HG02798 (cell line): ENCODE data around the gene ZCCHC4.

Experiments used
- ATAC-seq: cut with Tn5 transposase; IDR thresholded peaks from one replicate; pipeline ENCODE4 v1.9.1; 2021; ENCODE audit warnings: mild to moderate bottlenecking; ENCODE audit not compliant: unreplicated experiment, poor library complexity

ZCCHC4 gene

DNA sequence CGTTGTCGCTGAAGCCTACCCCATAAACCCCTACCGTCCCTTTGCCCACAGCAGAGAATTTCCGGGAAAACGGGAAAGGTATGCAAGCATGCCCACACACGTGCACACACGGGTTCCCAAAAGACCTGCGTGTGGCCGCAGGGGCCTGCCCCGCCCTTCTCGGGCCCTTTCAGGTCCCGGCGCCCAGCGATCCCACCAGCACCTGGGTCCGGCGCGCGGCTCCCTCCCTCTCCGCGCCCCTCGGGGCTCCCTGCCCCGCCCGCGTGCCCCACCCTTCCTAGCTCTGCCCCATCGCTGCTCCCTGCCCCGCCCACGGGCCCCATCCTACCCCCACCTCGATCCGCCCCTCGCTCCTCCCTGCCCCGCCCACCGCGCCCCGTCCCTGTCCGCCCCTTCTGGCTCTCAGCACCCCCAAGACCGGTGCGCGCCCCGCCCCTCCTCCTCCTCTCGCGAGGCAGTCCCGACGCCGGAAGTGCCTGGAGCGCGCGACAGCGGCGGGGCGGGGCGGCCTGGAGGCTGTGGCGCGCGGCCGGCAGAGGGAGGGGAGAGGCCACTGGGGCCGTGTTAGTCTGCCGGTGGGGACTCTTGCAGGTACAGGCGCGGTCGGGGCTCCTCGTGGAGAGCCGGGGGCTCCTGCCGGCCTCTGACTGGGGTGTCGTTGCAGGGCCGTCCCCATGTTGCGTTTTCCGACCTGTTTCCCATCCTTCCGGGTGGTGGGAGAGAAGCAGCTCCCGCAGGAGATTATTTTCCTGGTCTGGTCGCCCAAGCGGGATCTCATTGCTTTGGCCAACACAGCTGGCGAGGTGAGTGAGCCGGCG lies 64.4 kb downstream of the ZCCHC4 start, which contains the start of gene ANAPC4:
Gene ANAPC4, plus strand, starts transcription at position 510 of the 818 bp plus-strand sequence. Its CDS starts 165 bp downstream, at position 675.
- peak; percentile 98 for ATAC-seq

- no peak for ATAC-seq
Observed at GRCh38 chr4:25377572-25378436, 65.2 kb downstream of the ZCCHC4 start.

GRCh38 chr4:25378437-25378743 lies 65.8 kb downstream of the ZCCHC4 start:
- no peak for ATAC-seq

- no peak for ATAC-seq
Observed at GRCh38 chr4:25379591-25379990, 67.0 kb downstream of the ZCCHC4 start.

DNA sequence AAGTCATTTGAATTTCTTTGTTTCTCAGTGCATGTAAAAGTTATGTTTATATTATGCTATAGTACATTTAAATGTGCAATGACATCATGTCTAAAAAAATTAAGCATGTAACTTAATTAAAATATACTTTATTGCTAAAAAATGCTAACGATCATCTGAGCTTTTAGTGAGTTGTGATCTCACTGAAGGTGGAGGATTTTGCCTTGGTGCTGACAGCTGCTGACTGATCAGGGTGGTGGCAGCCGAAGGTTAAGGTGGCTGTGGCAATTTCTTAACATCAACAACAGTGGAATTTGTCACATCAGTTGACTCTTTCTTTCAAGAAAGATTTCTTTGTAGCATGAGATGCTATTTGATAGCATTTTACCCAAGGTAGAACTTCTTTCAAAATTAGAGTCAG lies 71.1 kb downstream of the ZCCHC4 start:
- no peak for ATAC-seq

- ATAC-seq = no peak
Observed at GRCh38 chr4:25386926-25387325, 74.4 kb downstream of the ZCCHC4 start.

DNA sequence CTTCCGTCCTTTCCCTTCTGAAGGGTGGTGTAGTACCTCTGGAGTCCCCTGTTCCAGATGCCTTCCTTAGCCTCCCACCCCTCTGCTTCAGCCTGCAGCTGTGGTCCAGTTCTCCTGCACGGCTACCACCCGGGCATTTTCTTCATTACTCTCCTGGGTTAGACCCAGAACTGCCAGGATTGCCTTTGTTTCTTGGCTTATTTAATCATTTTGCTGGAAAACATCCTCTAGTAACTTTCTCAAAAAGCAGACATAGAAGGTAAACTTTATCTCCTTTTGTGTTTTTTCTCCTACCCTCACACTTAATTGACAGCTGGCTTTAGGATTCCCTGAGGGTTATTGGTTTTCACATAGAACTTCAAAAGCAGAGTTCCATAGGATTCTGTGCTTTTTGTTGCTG lies 84.7 kb downstream of the ZCCHC4 start:
- ATAC-seq = no peak

GRCh38 chr4:25399510-25399909 lies 86.9 kb downstream of the ZCCHC4 start:
- ATAC-seq = no peak

DNA sequence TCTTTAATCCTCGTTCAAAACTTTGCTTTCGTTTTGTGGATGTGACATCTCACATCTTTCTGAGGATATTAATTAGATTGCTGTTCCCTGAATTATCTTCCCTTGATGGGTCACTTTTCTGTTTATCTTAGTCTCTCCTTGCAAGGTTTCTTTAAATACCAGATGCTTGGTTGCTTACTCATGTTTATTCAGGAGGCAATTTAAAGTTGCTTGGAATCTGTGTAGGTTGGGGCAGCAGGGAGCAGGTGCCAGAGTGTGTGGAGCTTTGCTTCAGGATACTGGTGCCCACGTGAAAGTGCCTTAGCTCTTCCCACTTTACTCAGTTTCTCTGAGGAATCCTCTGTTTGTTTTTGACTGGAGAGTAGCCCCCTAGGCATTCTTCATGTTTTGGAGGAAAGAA lies 88.5 kb downstream of the ZCCHC4 start:
- ATAC-seq = no peak

DNA sequence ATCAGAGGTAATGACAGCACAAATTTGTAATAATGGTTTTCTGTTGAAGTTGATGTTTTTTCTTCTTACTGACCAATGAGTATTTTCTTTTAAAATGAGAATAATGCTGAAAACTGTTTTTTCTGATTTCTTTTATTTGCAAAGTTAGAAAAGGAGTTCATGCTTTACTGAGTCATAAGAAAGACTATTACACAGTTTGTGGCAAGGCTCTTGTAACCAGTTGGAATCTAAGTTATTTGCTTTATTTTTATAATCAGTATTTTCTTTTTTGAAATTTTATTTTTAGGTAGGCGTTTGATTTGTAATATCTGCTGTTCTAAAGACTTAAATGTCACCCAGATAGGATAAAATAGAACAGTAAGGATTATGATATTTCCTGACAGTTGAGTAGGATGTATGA lies 89.9 kb downstream of the ZCCHC4 start:
- no peak for ATAC-seq

DNA sequence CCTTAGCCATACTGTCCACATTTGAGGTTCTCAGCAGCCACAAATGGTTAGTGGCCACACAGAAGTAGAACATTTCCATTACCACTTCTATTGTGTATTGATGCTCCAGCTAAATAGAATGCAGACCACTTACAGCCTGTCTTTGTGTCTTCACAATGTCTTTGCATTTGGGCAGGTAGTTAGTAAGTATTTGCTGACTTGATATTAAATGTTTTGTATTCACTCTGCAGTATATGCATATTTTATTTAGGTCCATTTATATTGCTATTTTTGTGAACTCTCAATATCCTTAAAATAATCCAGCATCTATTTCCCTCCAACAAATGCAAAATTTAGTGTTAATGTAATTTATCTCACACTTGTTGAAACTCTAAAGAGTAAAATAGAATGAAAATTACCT lies 91.1 kb downstream of the ZCCHC4 start:
- no peak for ATAC-seq

GRCh38 chr4:25405453-25405852 lies 92.9 kb downstream of the ZCCHC4 start:
- ATAC-seq = no peak

GRCh38 chr4:25406081-25406692 lies 93.6 kb downstream of the ZCCHC4 start:
- no peak for ATAC-seq

- ATAC-seq = no peak
Observed at GRCh38 chr4:25410820-25411529, 98.4 kb downstream of the ZCCHC4 start.

GRCh38 chr4:25413261-25413660 lies 100.7 kb downstream of the ZCCHC4 start:
- no peak for ATAC-seq

GRCh38 chr4:25417014-25417413 lies 104.4 kb downstream of the ZCCHC4 start:
- ATAC-seq = no peak
